GM12878 (cell line): ENCODE data around the gene DAAM1. TPM values are rescaled to one million over a fixed set of nuclear protein-coding genes. Genes with fewer than 3 reads are reported as not detected.

ENCODE experiments used
- ATAC-seq: fragments of 200-7000 bp; cut with Tn5 transposase; 3 replicates; pipeline ENCODE4 v1.9.1; 2020; ENCODE audit warnings: mild to moderate bottlenecking, moderate library complexity
- BruUV-seq: library from RNA; stranded (reverse); fragments of 400-500 nt; replicated peaks from 2 replicates; lab custom pipeline; 2021; lab: Mats Ljungman, UMichigan
- CTCF ChIA-PET: fragments of 300-600 bp; sonication (Branson Sonifier 250); formaldehyde crosslinking; extraction: SDS; loops from one replicate; lab custom pipeline; 2021; ENCODE audit warnings: inconsistent platforms; lab: Yijun Ruan, JAX
- POLR2A ChIA-PET: fragments of 350-600 bp; formaldehyde crosslinking; extraction: SDS; loops from one replicate; lab custom pipeline; 2021; ENCODE audit warnings: inconsistent platforms; lab: Charles Lee
- RAD21 ChIA-PET: fragments of 300-600 bp; sonication (Branson Sonifier 250); formaldehyde crosslinking; loops from one replicate; lab custom pipeline; 2023; ENCODE audit warnings: antibody characterized with exemption; ENCODE audit not compliant: unreplicated experiment; lab: Charles Lee
- SMC1A ChIA-PET: fragments of 300-600 bp; sonication (Branson Sonifier 250); formaldehyde crosslinking; loops from one replicate; lab custom pipeline; 2023; ENCODE audit not compliant: unreplicated experiment, uncharacterized antibody; lab: Charles Lee
- DNase-seq: peaks from one replicate; pipeline ENCODE4 v3.0.0-alpha.2; 2011; ENCODE audit warnings: low read depth, low spot score
- FAIRE-seq: peaks from 3 replicates; lab custom pipeline; 2011; peaks lifted over from hg19 to GRCh38; lab: Jason Lieb, UNC
- H2AFZ ChIP-seq: 2 replicates; pipeline ENCODE4 v1.6.0; 2011; ENCODE audit warnings: low read depth, low read length, control low read depth; ENCODE audit not compliant: control insufficient read depth
- H3K27ac ChIP-seq: 2 replicates; pipeline ENCODE4 v1.5.1; 2011; ENCODE audit warnings: control low read depth; ENCODE audit not compliant: control insufficient read depth, insufficient read depth
- H3K27me3 ChIP-seq, 2 experiments: replicated peaks in 1 of 2; 2 replicates each; pipeline versions ENCODE4 v1.6.0 to v1.6.1; 2011; ENCODE audit warnings: low read length in 1 of 2; ENCODE audit not compliant: control insufficient read depth in 2 of 2, insufficient read depth in 2 of 2
- H3K36me3 ChIP-seq, 2 experiments: 2 replicates each; pipeline ENCODE4 v1.5.1; 2011; ENCODE audit warnings: low read length in 1 of 2; ENCODE audit not compliant: control insufficient read depth in 2 of 2, insufficient read depth in 2 of 2
- H3K4me1 ChIP-seq: 2 replicates; pipeline ENCODE4 v1.6.1; 2011; ENCODE audit warnings: mild to moderate bottlenecking, low read length, moderate library complexity, mixed read lengths; ENCODE audit not compliant: control insufficient read depth, insufficient read depth
- H3K4me2 ChIP-seq: 2 replicates; pipeline ENCODE4 v1.6.0; 2011; ENCODE audit warnings: control low read depth; ENCODE audit not compliant: control insufficient read depth, insufficient read depth
- H3K4me3 ChIP-seq: fragments of 200-600 bp; sonication (generic); 2 replicates; pipeline ENCODE4 v1.5.1; 2016
- H3K79me2 ChIP-seq: 2 replicates; pipeline ENCODE4 v1.6.0; 2011; ENCODE audit warnings: low read length; ENCODE audit not compliant: control insufficient read depth, insufficient read depth
- H3K9ac ChIP-seq: 2 replicates; pipeline ENCODE4 v1.8.0; 2011; ENCODE audit warnings: low read length, control low read depth, mixed read lengths; ENCODE audit not compliant: control insufficient read depth, insufficient read depth
- H3K9me3 ChIP-seq: replicated peaks from 3 replicates; pipeline ENCODE4 v1.5.1; 2011; ENCODE audit warnings: mild to moderate bottlenecking, low read length; ENCODE audit not compliant: control insufficient read depth, insufficient read depth
- H4K20me1 ChIP-seq: 2 replicates; pipeline ENCODE4 v1.6.0; 2011; ENCODE audit not compliant: control insufficient read depth, insufficient read depth
- ATF7 ChIP-seq: fragments of 450-650 bp; IDR thresholded peaks from 2 replicates; pipeline ENCODE4 v1.6.1; 2016; ENCODE audit warnings: low read depth, mild to moderate bottlenecking
- BCLAF1 ChIP-seq: fragments of 450-650 bp; IDR thresholded peaks from 2 replicates; pipeline ENCODE4 v1.6.1; 2017; ENCODE audit warnings: antibody characterized with exemption, mild to moderate bottlenecking, moderate library complexity
- E2F4 ChIP-seq: IDR thresholded peaks from 2 replicates; pipeline ENCODE4 v1.6.1; 2012; ENCODE audit warnings: low read depth, low read length, improper control_type of control experiment
- FOXM1 ChIP-seq: IDR thresholded peaks from 2 replicates; pipeline ENCODE4 v1.6.1; 2012; ENCODE audit warnings: low read depth, mild to moderate bottlenecking, inconsistent platforms, low read length, moderate library complexity
- MEF2B ChIP-seq: fragments of 450-650 bp; IDR thresholded peaks from 2 replicates; pipeline ENCODE4 v1.6.1; 2018; ENCODE audit warnings: mild to moderate bottlenecking, moderate library complexity; ENCODE audit not compliant: partially characterized antibody, poor library complexity, severe bottlenecking
- MTA2 ChIP-seq: fragments of 450-650 bp; IDR thresholded peaks from 2 replicates; pipeline ENCODE4 v1.6.1; 2016; ENCODE audit warnings: low read depth, mild to moderate bottlenecking, moderate library complexity
- MYB ChIP-seq: fragments of 150-350 bp; IDR thresholded peaks from 2 replicates; pipeline ENCODE4 v1.6.1; 2014; ENCODE audit warnings: mild to moderate bottlenecking, low read depth, low read length, borderline replicate concordance
- NFYA ChIP-seq: IDR thresholded peaks from 2 replicates; pipeline ENCODE4 v1.6.1; 2011; ENCODE audit warnings: low read depth, mild to moderate bottlenecking, low read length, improper control_type of control experiment, borderline replicate concordance
- RUNX3 ChIP-seq: IDR thresholded peaks from 2 replicates; pipeline ENCODE4 v1.6.1; 2012; ENCODE audit warnings: low read length, inconsistent platforms
- SMARCA5 ChIP-seq: fragments of 450-650 bp; IDR thresholded peaks from 2 replicates; pipeline ENCODE4 v1.6.1; 2017; ENCODE audit warnings: mild to moderate bottlenecking
- SRF ChIP-seq, 2 experiments: IDR thresholded peaks; 2 replicates each; pipeline ENCODE4 v1.6.1; 2011; ENCODE audit warnings: low read depth in 2 of 2, low read length in 2 of 2, mild to moderate bottlenecking in 1 of 2, moderate library complexity in 1 of 2
- TAF1 ChIP-seq: IDR thresholded peaks from 2 replicates; pipeline ENCODE4 v1.6.1; 2011; ENCODE audit warnings: mild to moderate bottlenecking, low read depth, low read length, borderline replicate concordance
- ZSCAN29 ChIP-seq: fragments of 450-650 bp; IDR thresholded peaks from 2 replicates; pipeline ENCODE4 v1.6.1; 2017; ENCODE audit warnings: mild to moderate bottlenecking, moderate library complexity
- WGBS: methylation state at CpG from one replicate; pipeline ENCODE4 v1.1.6; 2016; ENCODE audit warnings: low lambda C conversion rate; ENCODE audit not compliant: insufficient replicate concordance, insufficient coverage; ENCODE audit errors: missing lambda C conversion rate; 5-methylcytosine and 5-hydroxymethylcytosine counted together
- in situ Hi-C: fragments of 300-500 bp; cut with MboI; formaldehyde crosslinking; loops from 9 replicates; pipeline ENCODE4 v1.14.3; 2018; ENCODE audit warnings: mixed read lengths
- intact Hi-C: fragments of 100-400 bp; cut with micrococcal nuclease; formaldehyde crosslinking; loops from one replicate; pipeline ENCODE4 v1.14.2; 2022; ENCODE audit not compliant: unreplicated experiment
- polyA plus RNA-seq, 11 experiments: library from polyadenylated mRNA; depleted of rRNA in 4 of 11; unstranded in 6 of 11; stranded (reverse) in 5 of 11; fragments of >200 nt; fragmentation: Nextera tagmentation in 4 of 11; fragmentation: Illumina TruSeq in 1 of 11; extraction: Ambion mirVana in 4 of 11; extraction: Trizol in 1 of 11; gene quantifications; 1 replicate in 1 of 11; 2 replicates in 10 of 11; pipeline versions ENCODE4 v1.2.1 to v1.2.3, GENCODE V29; 2011 to 2016; ENCODE audit warnings: inconsistent platforms in 2 of 11, missing spikeins in 2 of 11, low read depth in 1 of 11
- total RNA-seq, 4 experiments: library from RNA; depleted of rRNA in 3 of 4; stranded (reverse); fragments of >200 nt in 3 of 4; fragmentation: Illumina TruSeq in 1 of 4; extraction: Trizol in 1 of 4; gene quantifications; 2 replicates each; pipeline versions ENCODE4 v1.2.1 to v1.2.3, GENCODE V29; 2013 to 2021

The DAAM1 gene
- total and polyA plus RNA-seq, 10 of the 15 experiments (the other 5 are each of a cell fraction or from before 2014, with no cell fraction given), result 13.8 to 32.4 (median 24.2) TPM

GRCh38 chr14:59299731-59300130 is 111.3 kb downstream of the DAAM1 start:
- H4K20me1 ChIP-seq, result no peaks in the 10 kb centered on the region
- H3K79me2 ChIP-seq, result no peaks in the 10 kb centered on the region
- CTCF ChIA-PET, result interaction anchor here (0.7 to 1.6 kb wide), 3 partner anchors 10 to 21 kb away, joined by 3 to 4 read pairs (median 3); no protein-coding TSS in a partner anchor
- ATAC-seq, result no peak
- H3K4me3 ChIP-seq, result no peak overlapping the region
- H3K36me3 ChIP-seq, result no peaks in the 10 kb centered on the region
- 100% methylated on average over 1 of the region's 1 CpG for WGBS
- no peaks in the 10 kb centered on the region for H3K9me3 ChIP-seq
- no peak overlapping the region for H3K27ac ChIP-seq
- no peak overlapping the region for H2AFZ ChIP-seq
- FAIRE-seq, result no peak
- no peaks in the 10 kb centered on the region for H3K27me3 ChIP-seq
- intact Hi-C loops (no loop called here), in situ Hi-C loops (no loop called here)
- SMC1A ChIA-PET, result interaction anchor here (0.5 to 6.4 kb wide), 5 partner anchors 10 to 803 kb away, joined by 3 to 26 read pairs (median 3); no protein-coding TSS in a partner anchor
- H3K9ac ChIP-seq, result no peak overlapping the region
- POLR2A ChIA-PET, result interaction anchor here (2.0 kb wide), 1 partner anchor 25 kb away, joined by 6 read pairs; no protein-coding TSS in a partner anchor
- RAD21 ChIA-PET, result interaction anchor here (0.9 to 2.8 kb wide), 3 partner anchors 14 to 169 kb away, joined by 3 to 10 read pairs (median 5); no protein-coding TSS in a partner anchor
- no peak overlapping the region for H3K4me2 ChIP-seq
- no peak for DNase-seq
- TF ChIP-seq SMARCA5 (no peak), TAF1 (no peak), SRF (IDR thresholded peaks at IDR 0.05; ENCODE audit: low read depth in 2 of 2, low read length in 2 of 2) (no peak), NFYA (no peak)
- peaks cover 6% of the 10 kb centered on the region; the same call in 1 of the 2 replicates for H3K4me1 ChIP-seq
- BruUV-seq, result no TSS peak

GRCh38 chr14:59301354-59301753 is 112.9 kb downstream of the DAAM1 start:
- H3K4me2 ChIP-seq, result no peak overlapping the region
- POLR2A ChIA-PET, result interaction anchor here (1.6 kb wide), 1 partner anchor 26 kb away, joined by 4 read pairs; no protein-coding TSS in a partner anchor
- 2% methylated on average over 6 of the region's 6 CpGs for WGBS
- TF ChIP-seq MTA2, result no peak
- 0 out of 2 replicates have a peak, but pooled peaks have one; percentile 36 for TF ChIP-seq FOXM1
- no peak for TF ChIP-seq E2F4
- no peak for TF ChIP-seq MYB
- TF ChIP-seq ATF7, result no peak
- no peak for TF ChIP-seq ZSCAN29
- TF ChIP-seq MEF2B, result no peak
- 0 out of 2 replicates have a peak, but pooled peaks have one; percentile 16 for TF ChIP-seq RUNX3
- no peak for TF ChIP-seq SMARCA5
- no peak for TF ChIP-seq BCLAF1

More at GRCh38 chr14:59301354-59301753, 112.9 kb downstream of the DAAM1 start:
- no peaks in the 10 kb centered on the region for H3K9me3 ChIP-seq
- H3K9ac ChIP-seq, result no peak overlapping the region
- CTCF ChIA-PET, result interaction anchor here (1.9 kb wide), 1 partner anchor 12 kb away, joined by 4 read pairs; no protein-coding TSS in a partner anchor
- in situ Hi-C loops, result no loop called here
- RAD21 ChIA-PET, result no interaction called here
- H3K27ac ChIP-seq, result no peak overlapping the region
- SMC1A ChIA-PET, result interaction anchor here (0.8 to 4.6 kb wide), 8 partner anchors 15 to 113 kb away, joined by 3 to 17 read pairs (median 4); partner anchors contain the start of gene DAAM1
- H3K4me1 ChIP-seq, result peaks cover 6% of the 10 kb centered on the region; the same call in 1 of the 2 replicates
- no peaks in the 10 kb centered on the region for H4K20me1 ChIP-seq
- BruUV-seq, result no TSS peak
- H3K27me3 ChIP-seq, result no peaks in the 10 kb centered on the region
- H3K4me3 ChIP-seq, result no peak overlapping the region
- peak; percentile 53 for DNase-seq
- no peaks in the 10 kb centered on the region for H3K79me2 ChIP-seq
- H3K36me3 ChIP-seq, result no peaks in the 10 kb centered on the region
- intact Hi-C loops, result no loop called here
- peak; percentile 79 for ATAC-seq
- peak; percentile 69 for FAIRE-seq
- no peak overlapping the region for H2AFZ ChIP-seq
